GM12878 (cell line): ENCODE measurements around the gene FSTL4. TPM values are rescaled to one million over a fixed set of nuclear protein-coding genes. Genes with fewer than 3 reads are reported as not detected.

ENCODE experiments used
- ATAC-seq: fragments of 200-7000 bp; cut with Tn5 transposase; 3 replicates; pipeline ENCODE4 v1.9.1; 2020; ENCODE audit warnings: mild to moderate bottlenecking, moderate library complexity
- BruUV-seq: library from RNA; stranded (reverse); fragments of 400-500 nt; replicated peaks from 2 replicates; lab custom pipeline; 2021; lab: Mats Ljungman, UMichigan
- CTCF ChIA-PET: fragments of 300-600 bp; sonication (Branson Sonifier 250); formaldehyde crosslinking; extraction: SDS; loops from one replicate; lab custom pipeline; 2021; ENCODE audit warnings: inconsistent platforms; lab: Yijun Ruan, JAX
- POLR2A ChIA-PET: fragments of 350-600 bp; formaldehyde crosslinking; extraction: SDS; loops from one replicate; lab custom pipeline; 2021; ENCODE audit warnings: inconsistent platforms; lab: Charles Lee
- RAD21 ChIA-PET: fragments of 300-600 bp; sonication (Branson Sonifier 250); formaldehyde crosslinking; loops from one replicate; lab custom pipeline; 2023; ENCODE audit warnings: antibody characterized with exemption; ENCODE audit not compliant: unreplicated experiment; lab: Charles Lee
- SMC1A ChIA-PET: fragments of 300-600 bp; sonication (Branson Sonifier 250); formaldehyde crosslinking; loops from one replicate; lab custom pipeline; 2023; ENCODE audit not compliant: unreplicated experiment, uncharacterized antibody; lab: Charles Lee
- DNase-seq: peaks from one replicate; pipeline ENCODE4 v3.0.0-alpha.2; 2011; ENCODE audit warnings: low read depth, low spot score
- FAIRE-seq: peaks from 3 replicates; lab custom pipeline; 2011; peaks lifted over from hg19 to GRCh38; lab: Jason Lieb, UNC
- H2AFZ ChIP-seq: 2 replicates; pipeline ENCODE4 v1.6.0; 2011; ENCODE audit warnings: low read depth, low read length, control low read depth; ENCODE audit not compliant: control insufficient read depth
- H3K27ac ChIP-seq: 2 replicates; pipeline ENCODE4 v1.5.1; 2011; ENCODE audit warnings: control low read depth; ENCODE audit not compliant: control insufficient read depth, insufficient read depth
- H3K27me3 ChIP-seq, 2 experiments: replicated peaks in 1 of 2; 2 replicates each; pipeline versions ENCODE4 v1.6.0 to v1.6.1; 2011; ENCODE audit warnings: low read length in 1 of 2; ENCODE audit not compliant: control insufficient read depth in 2 of 2, insufficient read depth in 2 of 2
- H3K36me3 ChIP-seq, 2 experiments: 2 replicates each; pipeline ENCODE4 v1.5.1; 2011; ENCODE audit warnings: low read length in 1 of 2; ENCODE audit not compliant: control insufficient read depth in 2 of 2, insufficient read depth in 2 of 2
- H3K4me1 ChIP-seq: 2 replicates; pipeline ENCODE4 v1.6.1; 2011; ENCODE audit warnings: mild to moderate bottlenecking, low read length, moderate library complexity, mixed read lengths; ENCODE audit not compliant: control insufficient read depth, insufficient read depth
- H3K4me2 ChIP-seq: 2 replicates; pipeline ENCODE4 v1.6.0; 2011; ENCODE audit warnings: control low read depth; ENCODE audit not compliant: control insufficient read depth, insufficient read depth
- H3K4me3 ChIP-seq: fragments of 200-600 bp; sonication (generic); 2 replicates; pipeline ENCODE4 v1.5.1; 2016
- H3K79me2 ChIP-seq: 2 replicates; pipeline ENCODE4 v1.6.0; 2011; ENCODE audit warnings: low read length; ENCODE audit not compliant: control insufficient read depth, insufficient read depth
- H3K9ac ChIP-seq: 2 replicates; pipeline ENCODE4 v1.8.0; 2011; ENCODE audit warnings: low read length, control low read depth, mixed read lengths; ENCODE audit not compliant: control insufficient read depth, insufficient read depth
- H3K9me3 ChIP-seq: replicated peaks from 3 replicates; pipeline ENCODE4 v1.5.1; 2011; ENCODE audit warnings: mild to moderate bottlenecking, low read length; ENCODE audit not compliant: control insufficient read depth, insufficient read depth
- H4K20me1 ChIP-seq: 2 replicates; pipeline ENCODE4 v1.6.0; 2011; ENCODE audit not compliant: control insufficient read depth, insufficient read depth
- BCLAF1 ChIP-seq: fragments of 450-650 bp; IDR thresholded peaks from 2 replicates; pipeline ENCODE4 v1.6.1; 2017; ENCODE audit warnings: antibody characterized with exemption, mild to moderate bottlenecking, moderate library complexity
- CBX5 ChIP-seq: sonication (generic); IDR thresholded peaks from 2 replicates; pipeline ENCODE4 v1.6.1; 2016; ENCODE audit warnings: low read depth, moderate library complexity, mild to moderate bottlenecking, inconsistent platforms
- EZH2 ChIP-seq: IDR thresholded peaks from 2 replicates; pipeline ENCODE4 v1.6.1; 2012; ENCODE audit warnings: low read depth, mild to moderate bottlenecking, control low read depth, inconsistent platforms, low read length, borderline replicate concordance; ENCODE audit not compliant: control insufficient read depth
- HCFC1 ChIP-seq: fragments of 150-350 bp; IDR thresholded peaks from 2 replicates; pipeline ENCODE4 v1.6.1; 2014; ENCODE audit warnings: low read length
- MYB ChIP-seq: fragments of 150-350 bp; IDR thresholded peaks from 2 replicates; pipeline ENCODE4 v1.6.1; 2014; ENCODE audit warnings: mild to moderate bottlenecking, low read depth, low read length, borderline replicate concordance
- MYC ChIP-seq: IDR thresholded peaks from 2 replicates; pipeline ENCODE4 v1.6.1; 2011; ENCODE audit warnings: mild to moderate bottlenecking, low read length, moderate library complexity, inconsistent platforms; ENCODE audit not compliant: insufficient read depth, insufficient replicate concordance, insufficient read length, severe bottlenecking
- NFIC ChIP-seq: IDR thresholded peaks from 2 replicates; pipeline ENCODE4 v1.6.1; 2012; ENCODE audit warnings: low read depth, mild to moderate bottlenecking, inconsistent platforms, low read length, moderate library complexity
- NFYB ChIP-seq: IDR thresholded peaks from 2 replicates; pipeline ENCODE4 v1.6.1; 2011; ENCODE audit warnings: low read depth, mild to moderate bottlenecking, low read length, improper control_type of control experiment, moderate library complexity; ENCODE audit not compliant: insufficient read depth
- NR2F1 ChIP-seq: fragments of 450-650 bp; conservative IDR thresholded peaks from 2 replicates; pipeline ENCODE4 v1.6.1; 2017; ENCODE audit warnings: mild to moderate bottlenecking
- SP1 ChIP-seq: IDR thresholded peaks from one replicate; pipeline ENCODE4 v1.6.1; 2011; ENCODE audit warnings: low read depth, low read length
- SUPT20H ChIP-seq: IDR thresholded peaks from 2 replicates; pipeline ENCODE4 v1.6.1; 2011; ENCODE audit warnings: low read depth, mild to moderate bottlenecking, low read length, moderate library complexity, borderline replicate concordance; ENCODE audit not compliant: control insufficient read depth
- SUZ12 ChIP-seq: fragments of 200-600 bp; sonication (generic); IDR thresholded peaks from one replicate; pipeline ENCODE4 v1.6.1; 2018; ENCODE audit warnings: antibody characterized with exemption, mild to moderate bottlenecking; ENCODE audit not compliant: unreplicated experiment
- USF2 ChIP-seq: IDR thresholded peaks from 2 replicates; pipeline ENCODE4 v1.6.1; 2011; ENCODE audit warnings: low read depth, low read length, improper control_type of control experiment, borderline replicate concordance
- WGBS: methylation state at CpG from one replicate; pipeline ENCODE4 v1.1.6; 2016; ENCODE audit warnings: low lambda C conversion rate; ENCODE audit not compliant: insufficient replicate concordance, insufficient coverage; ENCODE audit errors: missing lambda C conversion rate; 5-methylcytosine and 5-hydroxymethylcytosine counted together
- in situ Hi-C: fragments of 300-500 bp; cut with MboI; formaldehyde crosslinking; loops from 9 replicates; pipeline ENCODE4 v1.14.3; 2018; ENCODE audit warnings: mixed read lengths
- intact Hi-C: fragments of 100-400 bp; cut with micrococcal nuclease; formaldehyde crosslinking; loops from one replicate; pipeline ENCODE4 v1.14.2; 2022; ENCODE audit not compliant: unreplicated experiment
- polyA plus RNA-seq, 11 experiments: library from polyadenylated mRNA; depleted of rRNA in 4 of 11; unstranded in 6 of 11; stranded (reverse) in 5 of 11; fragments of >200 nt; fragmentation: Nextera tagmentation in 4 of 11; fragmentation: Illumina TruSeq in 1 of 11; extraction: Ambion mirVana in 4 of 11; extraction: Trizol in 1 of 11; gene quantifications; 1 replicate in 1 of 11; 2 replicates in 10 of 11; pipeline versions ENCODE4 v1.2.1 to v1.2.3, GENCODE V29; 2011 to 2016; ENCODE audit warnings: inconsistent platforms in 2 of 11, missing spikeins in 2 of 11, low read depth in 1 of 11
- total RNA-seq, 4 experiments: library from RNA; depleted of rRNA in 3 of 4; stranded (reverse); fragments of >200 nt in 3 of 4; fragmentation: Illumina TruSeq in 1 of 4; extraction: Trizol in 1 of 4; gene quantifications; 2 replicates each; pipeline versions ENCODE4 v1.2.1 to v1.2.3, GENCODE V29; 2013 to 2021
- TF ChIP-seq, protein P1 (sequence below): fragments of 450-650 bp; IDR thresholded peaks from 2 replicates; pipeline ENCODE4 v1.6.1; 2018; ENCODE audit warnings: mild to moderate bottlenecking, low read depth, moderate library complexity; ENCODE audit not compliant: partially characterized antibody

Gene FSTL4
- total and polyA plus RNA-seq, 10 of the 15 experiments (the other 5 are each of a cell fraction or from before 2014, with no cell fraction given) = 0.01 to 0.79 (median 0.21) TPM; not detected in 6

- H3K4me3 ChIP-seq = no peak overlapping the region
- H3K27me3 ChIP-seq = no peaks in the 10 kb centered on the region; a peak in 1 of 4 replicates
- H3K9me3 ChIP-seq = no peaks in the 10 kb centered on the region
- TF ChIP-seq NFIC = no peak
- TF ChIP-seq MYC = no peak
- no peak for TF ChIP-seq USF2
- no peak for TF ChIP-seq MYB
- TF ChIP-seq, protein P1, sequence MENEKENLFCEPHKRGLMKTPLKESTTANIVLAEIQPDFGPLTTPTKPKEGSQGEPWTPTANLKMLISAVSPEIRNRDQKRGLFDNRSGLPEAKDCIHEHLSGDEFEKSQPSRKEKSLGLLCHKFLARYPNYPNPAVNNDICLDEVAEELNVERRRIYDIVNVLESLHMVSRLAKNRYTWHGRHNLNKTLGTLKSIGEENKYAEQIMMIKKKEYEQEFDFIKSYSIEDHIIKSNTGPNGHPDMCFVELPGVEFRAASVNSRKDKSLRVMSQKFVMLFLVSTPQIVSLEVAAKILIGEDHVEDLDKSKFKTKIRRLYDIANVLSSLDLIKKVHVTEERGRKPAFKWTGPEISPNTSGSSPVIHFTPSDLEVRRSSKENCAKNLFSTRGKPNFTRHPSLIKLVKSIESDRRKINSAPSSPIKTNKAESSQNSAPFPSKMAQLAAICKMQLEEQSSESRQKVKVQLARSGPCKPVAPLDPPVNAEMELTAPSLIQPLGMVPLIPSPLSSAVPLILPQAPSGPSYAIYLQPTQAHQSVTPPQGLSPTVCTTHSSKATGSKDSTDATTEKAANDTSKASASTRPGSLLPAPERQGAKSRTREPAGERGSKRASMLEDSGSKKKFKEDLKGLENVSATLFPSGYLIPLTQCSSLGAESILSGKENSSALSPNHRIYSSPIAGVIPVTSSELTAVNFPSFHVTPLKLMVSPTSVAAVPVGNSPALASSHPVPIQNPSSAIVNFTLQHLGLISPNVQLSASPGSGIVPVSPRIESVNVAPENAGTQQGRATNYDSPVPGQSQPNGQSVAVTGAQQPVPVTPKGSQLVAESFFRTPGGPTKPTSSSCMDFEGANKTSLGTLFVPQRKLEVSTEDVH = no peak
- TF ChIP-seq SUZ12 = no peak
- no peak for TF ChIP-seq CBX5
- no peak for TF ChIP-seq SUPT20H
- no peak for TF ChIP-seq NFYB
- no peak for TF ChIP-seq NR2F1
- no peak for TF ChIP-seq SP1
- no peak for TF ChIP-seq HCFC1
- TF ChIP-seq EZH2 = no peak
- no peak for TF ChIP-seq BCLAF1
- H3K4me2 ChIP-seq = no peak overlapping the region
- no peaks in the 10 kb centered on the region for H3K36me3 ChIP-seq
- in situ Hi-C loops = no loop called here
- DNase-seq = no peak
- no peak overlapping the region for H2AFZ ChIP-seq
- no peak for FAIRE-seq
- H3K9ac ChIP-seq = no peak overlapping the region
- BruUV-seq = no TSS peak
- no peaks in the 10 kb centered on the region for H3K79me2 ChIP-seq
- SMC1A ChIA-PET = interaction anchor here (0.7 to 1.6 kb wide), 2 partner anchors 51 to 401 kb away, joined by 3 read pairs; no protein-coding TSS in a partner anchor
- ATAC-seq = no peak
- H3K27ac ChIP-seq = no peak overlapping the region
- intact Hi-C loops = no loop called here
- CTCF ChIA-PET = interaction anchor here (0.7 kb wide), 1 partner anchor 110 kb away, joined by 3 read pairs; no protein-coding TSS in a partner anchor
- POLR2A ChIA-PET = no interaction called here
- H3K4me1 ChIP-seq = no peaks in the 10 kb centered on the region; the same call in 1 of the 2 replicates
- H4K20me1 ChIP-seq = no peaks in the 10 kb centered on the region; the same call in 1 of the 2 replicates
- 34% methylated on average over 4 of the region's 4 CpGs for WGBS
- RAD21 ChIA-PET = no interaction called here
These were observed 78.8 kb downstream of the FSTL4 start for GRCh38 chr5:133533541-133533940.
